Heart right ventricle (tissue), 16 donors: Measurements from ENCODE around the gene ERICH2. TPM values are rescaled to one million over a fixed set of nuclear protein-coding genes. Genes with fewer than 3 reads are reported as not detected.

Experiments used
- ATAC-seq, 8 donors: fragments of 200-7000 bp; cut with Tn5 transposase; one replicate each; pipeline ENCODE4 v1.9.1; 2020; ENCODE audit warnings: mild to moderate bottlenecking in 8 of 8, moderate library complexity in 8 of 8, moderate number of reproducible peaks in 1 of 8
- DNase-seq, 2 donors: peaks; one replicate each; pipeline ENCODE4 v3.0.0-alpha.2; 2020
- H3K27ac ChIP-seq, 10 donors: fragments of 200-600 bp; sonication (generic) in 2 of 10; one replicate each; pipeline versions ENCODE4 v1.5.0 to v1.8.0; 2020 to 2022; ENCODE audit warnings: mild to moderate bottlenecking in 3 of 10
- H3K27me3 ChIP-seq, 7 donors: fragments of 200-600 bp; one replicate each; pipeline ENCODE4 v1.8.0; 2021 to 2022; ENCODE audit warnings: mild to moderate bottlenecking in 2 of 7
- H3K36me3 ChIP-seq, 9 donors: fragments of 200-600 bp; sonication (generic) in 1 of 9; one replicate each; pipeline versions ENCODE4 v1.5.0 to v1.8.0; 2020 to 2022; ENCODE audit warnings: mild to moderate bottlenecking in 2 of 9
- H3K4me1 ChIP-seq, 9 donors: fragments of 200-600 bp; sonication (generic) in 1 of 9; one replicate each; pipeline versions ENCODE4 v1.5.0 to v1.8.0; 2020 to 2022; ENCODE audit warnings: mild to moderate bottlenecking in 4 of 9
- H3K4me3 ChIP-seq, 10 donors: fragments of 200-600 bp; sonication (generic) in 2 of 10; one replicate each; pipeline versions ENCODE4 v1.5.0 to v1.8.0; 2020 to 2022; ENCODE audit warnings: mild to moderate bottlenecking in 7 of 10, moderate library complexity in 2 of 10
- H3K9me3 ChIP-seq, 11 donors: fragments of 200-600 bp in 10 of 11; sonication (generic) in 2 of 11; one replicate each; pipeline versions ENCODE4 v1.5.0 to v1.8.0; 2013 to 2022; ENCODE audit warnings: mild to moderate bottlenecking in 2 of 11, control low read depth in 1 of 11, moderate library complexity in 1 of 11
- WGBS, 2 donors: extraction: QIAGEN DNeasy Blood & Tissue Kit; methylation state at CpG; one replicate each; pipeline ENCODE4 v1.1.7; 2013; ENCODE audit warnings: inconsistent platforms in 1 of 2; 5-methylcytosine and 5-hydroxymethylcytosine counted together
- intact Hi-C, 10 donors: fragments of 100-400 bp; cut with DNase I; formaldehyde crosslinking; loops; one replicate each; pipeline versions ENCODE4 v1.11.1 to v1.14.2; 2022
- polyA plus RNA-seq, 2 donors: library from polyadenylated mRNA; stranded (reverse); fragments of 200-250 nt; gene quantifications; one replicate each; pipeline ENCODE4 v1.2.3, GENCODE V29; 2013
- total RNA-seq, 10 donors: library from RNA; stranded (reverse); fragmentation: NEBNext Ultra II Directional in 3 of 10; extraction: Animal tissue kit (Norgen Biotek cat#: 25700) in 3 of 10; gene quantifications; one replicate each; pipeline versions ENCODE4 v1.2.1 to v1.2.4, GENCODE V29; 2021 to 2023
- TF ChIP-seq, protein P1 (sequence below), 9 donors: fragments of 200-600 bp; sonication (generic) in 2 of 9; IDR thresholded peaks; one replicate each; pipeline versions ENCODE4 v1.5.0 to v1.8.0; 2021 to 2022; ENCODE audit warnings: antibody characterized with exemption in 9 of 9, mild to moderate bottlenecking in 5 of 9, moderate library complexity in 1 of 9
- donor health status: Arrhythmogenic right ventricular cardiomyopathy.
- donor health status: ischemic (EF 13 %, LVEDD 7.1; RV severe dilation, severe dysfunction).
- donor health status: healthy with polysubstance abuse.
- donor health status: DM: no; HTN: yes; CAD: no.
- donor health status: DM: no; HTN: no; CAD: no.
- donor health status: ischemic (EF 25% LVEDD 6.9; RV normal size, moderate dysfunction).
- donor health status: ischemic (EF 25% LVEDD 5.7; RV mildly dilated, moderate dysfunction).
- donor health status: healthy.
- donor health status: DM: yes; HTN: yes; CAD: no.
- donor health status: Ischemic cardiomyopathy.
- donor health status: ischemic (EF 35%, LVEDD 5.7; RV mildly dilated, moderate dysfunction).
- donor health status: nonischemic (EF 11% LVEDD 7.7; RV severe dilation, severe dysfunction).
- donor health status: DM: yes; HTN: yes; CAD: no.
- donor health status: PGD.
- donor health status: ischemic (EF 29% LVEDD 5.4; RV normal size, mild dysfunction).
- donor health status: nonischemic (EF 23%, LVEDD 6.1; RV moderate dilation, normal function).

The ERICH2 gene
- total and polyA plus RNA-seq, 12 donors: 0.45 to 2.3 (median 1.3) TPM

DNA sequence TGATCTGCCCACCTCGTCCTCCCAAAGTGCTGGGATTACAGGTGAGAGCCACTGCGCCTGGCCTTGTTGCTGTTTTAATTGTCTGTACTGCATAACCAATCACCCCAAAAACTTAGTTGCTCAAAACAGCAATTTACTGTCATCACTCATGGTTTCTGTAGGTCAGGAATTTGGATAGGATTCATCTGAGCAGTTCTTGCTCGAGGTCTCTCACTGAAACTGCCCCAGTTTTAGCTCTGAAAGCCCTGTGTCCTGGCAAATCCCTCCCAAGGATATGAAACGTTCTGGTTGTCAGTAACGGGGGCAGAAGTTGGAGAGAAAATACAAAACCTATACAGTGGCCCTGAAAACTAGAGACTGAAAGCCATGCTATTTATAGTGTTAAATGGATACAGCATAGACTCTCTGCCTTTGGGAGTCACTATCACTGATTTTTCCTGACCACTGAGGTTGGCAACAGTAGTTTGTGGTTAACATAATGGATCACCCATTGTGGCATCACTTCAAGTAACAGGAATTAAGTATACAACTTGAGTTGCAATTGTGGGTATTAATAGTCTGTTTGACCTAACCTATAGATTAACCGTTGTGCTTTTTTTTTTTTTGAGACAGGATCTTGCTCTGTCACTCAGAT, 27.2 kb upstream of the ERICH2 start:
- H3K36me3 ChIP-seq: no peaks in the 10 kb centered on the region
- H3K4me3 ChIP-seq: no peak overlapping the region
- WGBS, 2 donors: 77% methylated on average over 6 of the region's 6 CpGs
- no peaks in the 10 kb centered on the region for H3K4me1 ChIP-seq
- ATAC-seq (no peak), DNase-seq (no peak)
- TF ChIP-seq, protein P1, sequence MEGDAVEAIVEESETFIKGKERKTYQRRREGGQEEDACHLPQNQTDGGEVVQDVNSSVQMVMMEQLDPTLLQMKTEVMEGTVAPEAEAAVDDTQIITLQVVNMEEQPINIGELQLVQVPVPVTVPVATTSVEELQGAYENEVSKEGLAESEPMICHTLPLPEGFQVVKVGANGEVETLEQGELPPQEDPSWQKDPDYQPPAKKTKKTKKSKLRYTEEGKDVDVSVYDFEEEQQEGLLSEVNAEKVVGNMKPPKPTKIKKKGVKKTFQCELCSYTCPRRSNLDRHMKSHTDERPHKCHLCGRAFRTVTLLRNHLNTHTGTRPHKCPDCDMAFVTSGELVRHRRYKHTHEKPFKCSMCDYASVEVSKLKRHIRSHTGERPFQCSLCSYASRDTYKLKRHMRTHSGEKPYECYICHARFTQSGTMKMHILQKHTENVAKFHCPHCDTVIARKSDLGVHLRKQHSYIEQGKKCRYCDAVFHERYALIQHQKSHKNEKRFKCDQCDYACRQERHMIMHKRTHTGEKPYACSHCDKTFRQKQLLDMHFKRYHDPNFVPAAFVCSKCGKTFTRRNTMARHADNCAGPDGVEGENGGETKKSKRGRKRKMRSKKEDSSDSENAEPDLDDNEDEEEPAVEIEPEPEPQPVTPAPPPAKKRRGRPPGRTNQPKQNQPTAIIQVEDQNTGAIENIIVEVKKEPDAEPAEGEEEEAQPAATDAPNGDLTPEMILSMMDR (IDR thresholded peaks at IDR 0.05): no peak
- H3K27me3 ChIP-seq: peaks cover 0 to 27% (median 16%) of the 10 kb centered on the region in 7 donors
- no peak overlapping the region for H3K27ac ChIP-seq
- intact Hi-C loops: no loop called here
- H3K9me3 ChIP-seq: no peaks in the 10 kb centered on the region

DNA sequence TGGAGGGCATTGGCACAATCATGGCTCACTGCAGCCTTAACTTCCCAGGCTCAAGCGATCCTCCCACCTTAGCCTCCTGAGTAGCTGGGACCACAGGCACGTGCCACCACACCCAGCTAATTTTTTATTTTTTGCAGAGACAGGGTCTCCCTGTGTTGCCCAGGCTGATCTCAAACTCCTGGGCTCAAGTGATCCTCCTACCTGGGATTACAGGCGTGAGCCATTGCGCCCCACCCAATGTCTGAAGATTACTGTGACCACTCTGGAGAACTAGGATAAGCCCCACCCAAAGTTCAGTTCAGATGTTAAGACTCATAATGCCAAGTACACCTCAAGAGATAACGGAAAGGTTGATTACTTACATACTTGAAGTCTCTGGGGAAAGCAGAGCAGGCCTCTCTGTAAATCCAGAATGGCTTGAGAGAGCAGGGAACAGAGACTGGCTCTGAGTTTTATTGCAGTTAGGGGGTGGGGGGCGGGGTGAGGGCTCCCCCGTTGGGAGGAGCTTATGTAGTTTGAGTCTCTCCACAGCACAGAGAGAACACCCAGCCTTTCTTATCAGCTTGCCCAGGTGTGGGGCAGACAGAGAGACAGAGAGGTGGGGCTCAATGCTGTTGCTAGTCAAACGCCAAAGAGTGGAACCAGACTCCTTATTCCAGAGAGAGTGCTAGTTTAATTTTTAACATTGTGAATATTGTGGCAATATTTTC, 26.5 kb upstream of the ERICH2 start:
- H3K4me1 ChIP-seq: no peaks in the 10 kb centered on the region
- no peak overlapping the region for H3K27ac ChIP-seq
- no peak for ATAC-seq
- H3K4me3 ChIP-seq: no peak overlapping the region
- H3K36me3 ChIP-seq: no peaks in the 10 kb centered on the region
- intact Hi-C loops: no loop called here
- no peak for DNase-seq
- H3K9me3 ChIP-seq: no peaks in the 10 kb centered on the region
- WGBS, 2 donors: 58 to 60% methylated on average over 8 of the region's 8 CpGs
- TF ChIP-seq, protein P1 (IDR thresholded peaks at IDR 0.05): no peak
- H3K27me3 ChIP-seq: peaks cover 0 to 27% (median 16%) of the 10 kb centered on the region in 7 donors

DNA sequence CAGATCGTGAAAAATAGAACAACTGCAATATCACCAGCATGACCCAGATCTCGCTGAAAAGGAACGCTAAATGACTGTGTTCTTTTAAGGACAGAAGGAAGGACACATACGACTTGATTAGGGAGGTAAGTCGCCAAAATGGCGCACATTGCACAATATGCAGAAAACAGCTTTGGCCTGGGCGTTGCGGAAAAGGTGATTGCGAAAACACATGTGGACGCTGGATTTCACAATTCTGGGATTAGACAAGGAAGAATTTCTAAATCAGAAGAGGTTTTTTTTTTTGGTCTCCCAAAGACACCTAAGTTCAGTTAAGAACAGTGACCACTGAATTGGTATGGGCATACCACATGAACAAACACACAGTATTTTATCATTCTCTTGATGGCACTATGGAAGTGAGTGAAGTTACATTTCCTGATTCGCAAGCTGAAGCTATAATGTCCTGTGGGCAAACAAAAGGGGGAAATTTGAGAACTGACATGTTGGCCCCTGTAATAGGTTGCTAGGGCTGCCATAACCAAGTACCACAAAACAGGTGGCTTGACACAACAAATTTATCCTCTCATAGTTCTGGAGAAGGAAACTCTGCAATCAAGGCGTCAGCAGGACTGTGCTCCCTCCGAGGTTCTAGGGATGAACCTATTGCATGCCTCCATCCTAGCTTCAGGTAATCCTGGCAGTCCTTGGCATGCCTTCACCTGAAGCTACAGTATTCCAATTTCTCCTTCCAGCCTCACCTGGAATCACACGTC, 25.8 kb upstream of the ERICH2 start:
- WGBS, 2 donors: 89 to 91% methylated on average over 14 of the region's 14 CpGs
- Histone ChIP-seq H3K36me3 (no peaks in the 10 kb centered on the region), H3K4me3 (no peak overlapping the region), H3K27ac (no peak overlapping the region), H3K4me1 (no peaks in the 10 kb centered on the region), H3K9me3 (no peaks in the 10 kb centered on the region), H3K27me3 (peaks cover 0 to 27% (median 16%) of the 10 kb centered on the region in 7 donors)
- ATAC-seq (no peak), DNase-seq (no peak)
- TF ChIP-seq, protein P1 (IDR thresholded peaks at IDR 0.05): no peak
- intact Hi-C loops: no loop called here

GRCh38 chr2:170745305-170745704, 24.9 kb upstream of the ERICH2 start:
- Histone ChIP-seq H3K36me3 (no peaks in the 10 kb centered on the region), H3K4me3 (no peak overlapping the region), H3K27me3 (peaks cover 0 to 36% (median 16%) of the 10 kb centered on the region in 7 donors), H3K9me3 (no peaks in the 10 kb centered on the region), H3K27ac (no peak overlapping the region), H3K4me1 (no peaks in the 10 kb centered on the region)
- ATAC-seq: no peak
- 60 to 64% methylated on average over 6 of the region's 6 CpGs for WGBS, 2 donors
- TF ChIP-seq, protein P1 (IDR thresholded peaks at IDR 0.05): no peak
- intact Hi-C loops: no loop called here
- no peak for DNase-seq
